ENCODE data around the gene BHLHA15. TPM values are rescaled to one million over a fixed set of nuclear protein-coding genes. Genes with fewer than 3 reads are reported as not detected.

Gene BHLHA15
- total RNA-seq, 3 donors from 2014 or later, result 1.3 to 2.8 TPM; not detected in 1

GRCh38 chr7:98257701-98258100, 46.5 kb downstream of the BHLHA15 start:
- Histone ChIP-seq H3K4me1 (ENCODE audit: low read depth) (peaks cover 8% of the 10 kb centered on the region), H3K9me3 (no peaks in the 10 kb centered on the region), H3K36me3 (ENCODE audit: low read depth) (no peaks in the 10 kb centered on the region), H3K4me3 (no peak overlapping the region)
- no peak for DNase-seq
- no peak for TF ChIP-seq CTCF (IDR thresholded peaks at IDR 0.05)
- ATAC-seq, result no peak
- intact Hi-C loops (cut with DNase I, micrococcal nuclease), result no loop called here

Other genes with a start within 250 kb of the BHLHA15 start
- not detected for gene OCM2, start 221.2 kb upstream of the BHLHA15 start, total RNA-seq
- gene LMTK2, start 104.6 kb upstream of the BHLHA15 start, total RNA-seq, result 10 to 100 TPM; 48.6 to 70.2 (median 52.9) TPM
- 10 to 100 TPM; 37.0 to 50.5 (median 45.5) TPM for gene TECPR1, start 40.8 kb downstream of the BHLHA15 start, total RNA-seq
- gene BRI3, start 70.2 kb downstream of the BHLHA15 start, total RNA-seq, result 100 to 1,000 TPM; 186 to 205 (median 202) TPM
- 10 to 100 TPM; 39.9 to 78.0 (median 65.4) TPM for gene BAIAP2L1, start 189.7 kb downstream of the BHLHA15 start, total RNA-seq